Stimulated activated CD8-positive, alpha-beta memory T cell treated with anti-CD3 and anti-CD28 coated beads, Interleukin-12 subunit alpha, Interleukin-12 subunit beta, amount 100 ng/mL, for 1 hour (primary cell): Measurements from ENCODE around the gene HDGFL2.
A peak's percentile ranks its signal among the peaks of the same experiment; 100 is the strongest.

Source experiments
- DNase-seq: peaks from one replicate; pipeline ENCODE4 v3.0.0-alpha.2; 2020; ENCODE audit warnings: low read depth

The HDGFL2 gene

GRCh38 chr19:4471403-4472173, 509 bp upstream of the HDGFL2 start:
- DNase-seq, result peak; percentile 92

- DNase-seq, result no peak
Measured at GRCh38 chr19:4473011-4473762, 1.1 kb downstream of the HDGFL2 start.

- no peak for DNase-seq
Measured at GRCh38 chr19:4473763-4474513, 1.8 kb downstream of the HDGFL2 start.

DNA sequence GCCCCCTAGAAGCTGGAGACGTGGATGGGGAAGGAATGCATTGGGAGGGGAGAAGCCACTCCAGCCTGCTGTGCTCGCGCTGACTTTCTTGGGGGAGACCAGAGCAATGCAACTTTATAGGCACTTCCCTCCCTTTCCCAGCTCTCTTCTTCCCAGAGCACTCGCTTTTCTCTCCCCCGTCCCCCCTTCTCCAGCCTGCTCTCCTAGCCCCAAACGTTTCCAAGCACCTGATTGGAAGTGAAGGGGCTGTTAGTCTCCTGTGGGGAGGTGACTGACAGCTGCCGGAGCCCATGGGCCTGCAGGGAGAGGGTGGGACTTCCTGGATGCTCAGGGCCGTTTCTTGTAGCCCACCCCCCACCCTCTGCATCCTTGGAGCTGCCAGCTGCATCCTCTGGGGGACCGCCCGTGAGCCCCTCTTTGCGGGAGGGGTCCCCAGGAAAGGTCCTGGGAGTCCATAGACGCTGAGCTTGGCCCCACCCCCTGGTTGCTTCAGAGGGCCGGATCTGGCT, 2.5 kb downstream of the HDGFL2 start:
- no peak for DNase-seq

GRCh38 chr19:4477034-4477801, 5.1 kb downstream of the HDGFL2 start:
- no peak for DNase-seq

GRCh38 chr19:4482721-4483364, 10.7 kb downstream of the HDGFL2 start:
- no peak for DNase-seq

GRCh38 chr19:4483385-4483784, 11.3 kb downstream of the HDGFL2 start:
- DNase-seq, result no peak

DNA sequence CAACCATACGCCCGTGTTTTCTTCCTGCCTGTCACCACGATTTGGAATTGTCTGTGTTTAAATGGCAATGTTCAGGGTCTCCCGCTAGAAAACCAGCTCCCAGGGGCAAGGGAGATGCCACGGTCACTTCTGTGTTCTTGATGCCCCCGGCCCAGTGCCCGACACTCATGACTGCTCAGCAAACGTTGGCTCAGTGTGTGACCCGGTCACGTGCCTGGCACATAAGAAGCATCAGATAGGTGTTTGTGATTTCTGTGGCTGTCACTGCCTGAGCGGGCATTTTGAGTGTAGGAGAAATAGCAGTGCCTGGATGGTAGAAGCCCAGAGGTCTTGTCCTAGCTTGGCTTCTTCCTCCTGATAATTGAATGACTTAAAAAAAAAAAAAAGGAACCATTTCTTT, 15.5 kb downstream of the HDGFL2 start:
- no peak for DNase-seq

GRCh38 chr19:4488496-4488895, 16.4 kb downstream of the HDGFL2 start:
- DNase-seq, result no peak

DNA sequence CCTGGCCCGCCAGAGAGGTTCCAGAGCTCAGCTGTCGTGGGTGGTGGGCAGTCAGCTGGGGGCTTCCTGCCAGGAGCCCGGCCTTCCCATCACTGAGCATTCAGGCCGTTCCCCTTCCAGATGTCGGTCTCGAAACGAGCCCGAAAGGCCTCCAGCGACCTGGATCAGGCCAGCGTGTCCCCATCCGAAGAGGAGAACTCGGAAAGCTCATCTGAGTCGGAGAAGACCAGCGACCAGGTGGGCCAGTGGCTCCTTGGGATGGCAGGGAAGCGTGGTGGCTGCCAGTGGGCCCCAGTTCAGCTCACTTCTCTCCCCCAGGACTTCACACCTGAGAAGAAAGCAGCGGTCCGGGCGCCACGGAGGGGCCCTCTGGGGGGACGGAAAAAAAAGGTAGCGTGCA, 19.3 kb downstream of the HDGFL2 start:
- DNase-seq, result no peak

DNA sequence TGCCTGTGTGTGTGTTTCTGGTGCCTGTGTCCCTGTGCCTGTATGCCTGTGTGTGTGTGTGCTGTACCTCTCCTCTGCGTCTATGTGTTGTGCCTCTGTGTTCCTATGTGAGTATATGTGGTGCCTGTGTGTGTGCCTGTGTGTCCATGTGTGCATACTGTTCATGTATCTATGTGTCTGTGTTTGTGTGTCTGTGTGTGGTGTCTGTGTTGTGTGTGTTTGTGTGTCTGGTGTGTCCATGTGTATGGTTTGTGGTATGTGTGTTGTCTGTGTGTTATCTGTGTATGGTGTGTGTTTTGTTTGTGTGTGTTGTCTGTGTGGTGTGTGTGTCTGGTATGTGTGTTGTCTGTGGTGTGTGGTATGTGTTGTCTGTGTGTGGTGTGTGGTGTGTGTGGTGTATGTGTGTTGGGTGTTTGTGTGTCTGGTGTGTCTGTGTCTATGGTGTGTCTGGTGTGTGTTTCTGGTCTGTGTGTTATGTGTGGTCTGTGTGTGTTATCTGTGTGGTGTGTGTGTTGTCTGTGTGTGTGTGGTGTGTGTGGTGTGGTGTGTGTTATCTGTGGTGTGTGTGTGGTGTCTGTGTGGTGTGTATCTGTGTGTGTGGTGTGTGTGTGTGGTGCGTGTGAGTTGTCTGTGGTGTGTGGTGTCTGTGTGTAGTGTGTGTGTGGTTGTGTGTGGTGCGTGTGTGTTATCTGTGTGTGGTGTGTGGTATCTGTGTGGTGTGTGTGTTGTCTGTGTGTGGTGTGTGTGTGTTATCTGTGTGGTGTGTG, 20.4 kb downstream of the HDGFL2 start:
- no peak for DNase-seq

DNA sequence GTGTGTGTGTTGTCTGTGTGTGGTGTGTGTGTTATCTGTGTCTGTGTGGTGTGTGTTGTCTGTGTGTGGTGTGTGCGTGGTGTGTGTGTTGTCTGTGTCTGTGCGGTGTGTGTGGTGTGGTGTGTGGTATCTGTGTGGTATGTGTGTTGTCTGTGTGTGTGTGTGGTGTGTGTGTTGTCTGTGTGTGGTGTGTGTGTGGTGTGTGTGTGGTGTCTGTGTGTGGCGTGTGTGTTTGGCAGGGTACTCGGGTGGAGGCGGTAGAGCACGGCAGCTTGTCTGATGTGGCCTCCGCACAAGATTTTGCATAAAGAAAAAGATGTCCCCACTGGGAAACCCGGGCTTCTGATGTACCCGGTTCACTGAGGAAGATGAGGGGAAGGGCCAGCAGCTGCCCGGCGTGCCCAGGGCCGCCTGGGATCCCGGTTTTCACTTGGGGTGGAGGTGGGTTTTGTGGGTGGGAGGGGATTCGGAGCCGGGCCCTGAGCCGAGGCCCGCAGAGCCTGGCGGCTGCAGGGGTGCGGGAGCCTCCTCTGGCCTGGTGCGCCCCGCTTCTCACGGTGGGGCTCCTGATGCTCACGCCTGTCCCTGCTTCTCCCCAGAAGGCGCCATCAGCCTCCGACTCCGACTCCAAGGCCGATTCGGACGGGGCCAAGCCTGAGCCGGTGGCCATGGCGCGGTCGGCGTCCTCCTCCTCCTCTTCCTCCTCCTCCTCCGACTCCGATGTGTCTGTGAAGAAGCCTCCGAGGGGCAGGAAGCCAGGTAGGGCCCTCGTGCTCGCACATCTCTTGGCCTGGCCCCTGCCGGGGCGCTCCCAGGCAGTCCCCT, 21.2 kb downstream of the HDGFL2 start:
- DNase-seq, result no peak

GRCh38 chr19:4493929-4494690, 22.0 kb downstream of the HDGFL2 start:
- DNase-seq, result no peak

GRCh38 chr19:4494691-4495064, 22.6 kb downstream of the HDGFL2 start:
- no peak for DNase-seq

DNA sequence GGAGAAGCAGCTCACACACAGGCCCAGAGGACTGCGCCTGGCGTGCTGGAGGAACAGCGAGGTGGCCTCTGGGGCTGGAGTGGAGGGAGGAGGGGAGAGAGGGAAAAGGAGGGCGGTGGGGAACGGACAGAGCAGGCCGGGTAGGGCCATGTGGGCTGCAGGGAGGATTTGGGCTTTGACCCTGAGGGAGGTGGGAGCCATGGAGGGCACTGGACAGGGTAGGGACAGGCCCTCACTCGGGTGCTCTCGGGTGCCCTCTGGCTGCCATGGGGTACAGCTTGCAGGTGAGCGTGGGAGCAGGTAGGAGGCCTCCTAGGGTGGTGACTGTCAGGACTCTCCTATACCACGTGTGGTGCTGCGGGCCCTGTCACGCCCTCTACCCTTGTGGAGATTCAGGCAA, 23.4 kb downstream of the HDGFL2 start:
- no peak for DNase-seq

DNA sequence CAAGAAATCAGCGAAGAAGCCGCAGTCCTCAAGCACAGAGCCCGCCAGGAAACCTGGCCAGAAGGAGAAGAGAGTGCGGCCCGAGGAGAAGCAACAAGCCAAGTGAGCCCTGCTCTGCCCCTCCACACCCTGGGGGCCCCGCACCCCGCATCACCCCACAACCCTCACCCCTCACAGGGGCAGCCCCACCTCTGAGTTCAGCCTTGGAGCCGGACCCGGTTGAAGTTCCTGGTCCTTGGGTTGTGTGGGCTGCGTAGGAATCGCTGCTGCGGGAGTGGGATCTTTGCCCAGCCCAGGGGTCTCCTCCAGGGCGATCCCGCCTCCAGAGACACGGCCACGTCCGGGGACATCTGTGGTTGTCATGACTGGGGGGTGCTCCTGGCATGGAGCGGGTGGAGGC, 24.2 kb downstream of the HDGFL2 start:
- no peak for DNase-seq

- no peak for DNase-seq
Measured at GRCh38 chr19:4497770-4498389, 25.8 kb downstream of the HDGFL2 start.

DNA sequence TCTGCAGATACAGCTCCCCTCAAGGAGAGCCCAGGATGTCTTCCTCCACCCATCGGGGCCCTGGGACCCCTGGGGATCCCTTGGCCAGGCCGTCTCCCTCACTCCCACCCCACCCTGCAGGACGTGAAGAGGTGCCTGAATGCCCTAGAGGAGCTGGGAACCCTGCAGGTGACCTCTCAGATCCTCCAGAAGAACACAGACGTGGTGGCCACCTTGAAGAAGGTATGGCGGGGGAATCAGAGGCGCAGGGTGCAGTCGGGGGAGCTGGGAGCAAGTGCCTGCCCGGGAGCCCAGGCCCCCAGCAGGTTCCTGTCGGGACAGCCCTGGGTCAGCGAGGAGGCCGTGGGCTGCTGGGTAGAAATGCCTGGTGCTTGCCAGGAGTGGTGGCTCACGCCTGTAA, 26.6 kb downstream of the HDGFL2 start:
- DNase-seq, result no peak

- no peak for DNase-seq
Measured at GRCh38 chr19:4499318-4499717, 27.2 kb downstream of the HDGFL2 start.
